ENCODE data around the gene HYDIN. TPM values are rescaled to one million over a fixed set of nuclear protein-coding genes. Genes with fewer than 3 reads are reported as not detected.

Gene HYDIN
- total and polyA plus RNA-seq, 2 experiments from 2014 or later: 3.1 to 7.7 TPM

DNA sequence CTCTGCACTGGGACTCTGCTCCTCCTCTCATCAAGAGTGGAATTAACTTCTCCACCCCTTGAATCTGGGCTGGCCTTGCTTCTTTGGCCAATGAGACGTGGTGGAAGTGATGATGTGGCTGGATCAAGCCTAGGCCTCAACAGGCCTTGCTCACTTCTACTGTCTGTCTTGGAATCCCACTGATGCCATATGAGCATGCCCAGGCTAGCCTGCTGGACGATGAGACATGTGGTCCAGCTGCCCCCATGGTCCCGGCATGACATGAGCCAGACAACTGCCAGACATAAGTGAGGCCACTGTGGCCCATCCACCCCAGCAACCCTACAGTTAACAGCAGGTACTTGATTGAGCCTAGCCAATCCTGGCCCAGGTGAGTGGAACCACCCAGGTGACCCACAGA, 448.3 kb downstream of the HYDIN start:
- DNase-seq (ENCODE audit: low spot score) (no peak), ATAC-seq (no peak)
- Histone ChIP-seq H2AFZ (no peak overlapping the region), H4K20me1 (replicated peaks; ENCODE audit: insufficient read depth) (peaks cover 7% of the 10 kb centered on the region; the same call in 1 of the 2 replicates), H3K27me3 (ENCODE audit: insufficient read depth) (no peaks in the 10 kb centered on the region), H3K79me2 (replicated peaks; ENCODE audit: insufficient read depth) (no peaks in the 10 kb centered on the region), H3K4me3 (no peak overlapping the region), H3F3A (replicated peaks; ENCODE audit: low read depth) (no peaks in the 10 kb centered on the region), H3K36me3 (ENCODE audit: insufficient read depth) (peaks cover 20% of the 10 kb centered on the region; the same call in 1 of the 2 replicates), H3K4me1 (ENCODE audit: insufficient read depth) (0 out of 2 replicates have a peak, but pooled peaks cover 3% of the 10 kb centered on the region), H3K9me2 (ENCODE audit: insufficient read depth) (no peaks in the 10 kb centered on the region), H3K27ac (ENCODE audit: low read depth) (no peak overlapping the region), H3K4me2 (no peak overlapping the region)
- TF ChIP-seq JUNB (IDR thresholded peaks at IDR 0.05; ENCODE audit: unreplicated experiment): no peak
- TF ChIP-seq, protein P1, sequence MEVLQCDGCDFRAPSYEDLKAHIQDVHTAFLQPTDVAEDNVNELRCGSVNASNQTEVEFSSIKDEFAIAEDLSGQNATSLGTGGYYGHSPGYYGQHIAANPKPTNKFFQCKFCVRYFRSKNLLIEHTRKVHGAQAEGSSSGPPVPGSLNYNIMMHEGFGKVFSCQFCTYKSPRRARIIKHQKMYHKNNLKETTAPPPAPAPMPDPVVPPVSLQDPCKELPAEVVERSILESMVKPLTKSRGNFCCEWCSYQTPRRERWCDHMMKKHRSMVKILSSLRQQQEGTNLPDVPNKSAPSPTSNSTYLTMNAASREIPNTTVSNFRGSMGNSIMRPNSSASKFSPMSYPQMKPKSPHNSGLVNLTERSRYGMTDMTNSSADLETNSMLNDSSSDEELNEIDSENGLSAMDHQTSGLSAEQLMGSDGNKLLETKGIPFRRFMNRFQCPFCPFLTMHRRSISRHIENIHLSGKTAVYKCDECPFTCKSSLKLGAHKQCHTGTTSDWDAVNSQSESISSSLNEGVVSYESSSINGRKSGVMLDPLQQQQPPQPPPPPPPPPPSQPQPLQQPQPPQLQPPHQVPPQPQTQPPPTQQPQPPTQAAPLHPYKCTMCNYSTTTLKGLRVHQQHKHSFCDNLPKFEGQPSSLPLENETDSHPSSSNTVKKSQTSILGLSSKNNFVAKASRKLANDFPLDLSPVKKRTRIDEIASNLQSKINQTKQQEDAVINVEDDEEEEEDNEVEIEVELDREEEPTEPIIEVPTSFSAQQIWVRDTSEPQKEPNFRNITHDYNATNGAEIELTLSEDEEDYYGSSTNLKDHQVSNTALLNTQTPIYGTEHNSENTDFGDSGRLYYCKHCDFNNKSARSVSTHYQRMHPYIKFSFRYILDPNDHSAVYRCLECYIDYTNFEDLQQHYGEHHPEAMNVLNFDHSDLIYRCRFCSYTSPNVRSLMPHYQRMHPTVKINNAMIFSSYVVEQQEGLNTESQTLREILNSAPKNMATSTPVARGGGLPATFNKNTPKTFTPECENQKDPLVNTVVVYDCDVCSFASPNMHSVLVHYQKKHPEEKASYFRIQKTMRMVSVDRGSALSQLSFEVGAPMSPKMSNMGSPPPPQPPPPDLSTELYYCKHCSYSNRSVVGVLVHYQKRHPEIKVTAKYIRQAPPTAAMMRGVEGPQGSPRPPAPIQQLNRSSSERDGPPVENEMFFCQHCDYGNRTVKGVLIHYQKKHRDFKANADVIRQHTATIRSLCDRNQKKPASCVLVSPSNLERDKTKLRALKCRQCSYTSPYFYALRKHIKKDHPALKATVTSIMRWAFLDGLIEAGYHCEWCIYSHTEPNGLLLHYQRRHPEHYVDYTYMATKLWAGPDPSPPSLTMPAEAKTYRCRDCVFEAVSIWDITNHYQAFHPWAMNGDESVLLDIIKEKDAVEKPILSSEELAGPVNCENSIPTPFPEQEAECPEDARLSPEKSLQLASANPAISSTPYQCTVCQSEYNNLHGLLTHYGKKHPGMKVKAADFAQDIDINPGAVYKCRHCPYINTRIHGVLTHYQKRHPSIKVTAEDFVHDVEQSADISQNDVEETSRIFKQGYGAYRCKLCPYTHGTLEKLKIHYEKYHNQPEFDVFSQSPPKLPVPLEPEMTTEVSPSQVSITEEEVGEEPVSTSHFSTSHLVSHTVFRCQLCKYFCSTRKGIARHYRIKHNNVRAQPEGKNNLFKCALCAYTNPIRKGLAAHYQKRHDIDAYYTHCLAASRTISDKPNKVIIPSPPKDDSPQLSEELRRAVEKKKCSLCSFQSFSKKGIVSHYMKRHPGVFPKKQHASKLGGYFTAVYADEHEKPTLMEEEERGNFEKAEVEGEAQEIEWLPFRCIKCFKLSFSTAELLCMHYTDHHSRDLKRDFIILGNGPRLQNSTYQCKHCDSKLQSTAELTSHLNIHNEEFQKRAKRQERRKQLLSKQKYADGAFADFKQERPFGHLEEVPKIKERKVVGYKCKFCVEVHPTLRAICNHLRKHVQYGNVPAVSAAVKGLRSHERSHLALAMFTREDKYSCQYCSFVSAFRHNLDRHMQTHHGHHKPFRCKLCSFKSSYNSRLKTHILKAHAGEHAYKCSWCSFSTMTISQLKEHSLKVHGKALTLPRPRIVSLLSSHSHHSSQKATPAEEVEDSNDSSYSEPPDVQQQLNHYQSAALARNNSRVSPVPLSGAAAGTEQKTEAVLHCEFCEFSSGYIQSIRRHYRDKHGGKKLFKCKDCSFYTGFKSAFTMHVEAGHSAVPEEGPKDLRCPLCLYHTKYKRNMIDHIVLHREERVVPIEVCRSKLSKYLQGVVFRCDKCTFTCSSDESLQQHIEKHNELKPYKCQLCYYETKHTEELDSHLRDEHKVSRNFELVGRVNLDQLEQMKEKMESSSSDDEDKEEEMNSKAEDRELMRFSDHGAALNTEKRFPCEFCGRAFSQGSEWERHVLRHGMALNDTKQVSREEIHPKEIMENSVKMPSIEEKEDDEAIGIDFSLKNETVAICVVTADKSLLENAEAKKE (CRISPR knock-in tag; IDR thresholded peaks at IDR 0.05): no peak
- TF ChIP-seq ZNF331 (CRISPR knock-in tag; IDR thresholded peaks at IDR 0.05; ENCODE audit: low read depth): no peak
- TF ChIP-seq, protein P2, sequence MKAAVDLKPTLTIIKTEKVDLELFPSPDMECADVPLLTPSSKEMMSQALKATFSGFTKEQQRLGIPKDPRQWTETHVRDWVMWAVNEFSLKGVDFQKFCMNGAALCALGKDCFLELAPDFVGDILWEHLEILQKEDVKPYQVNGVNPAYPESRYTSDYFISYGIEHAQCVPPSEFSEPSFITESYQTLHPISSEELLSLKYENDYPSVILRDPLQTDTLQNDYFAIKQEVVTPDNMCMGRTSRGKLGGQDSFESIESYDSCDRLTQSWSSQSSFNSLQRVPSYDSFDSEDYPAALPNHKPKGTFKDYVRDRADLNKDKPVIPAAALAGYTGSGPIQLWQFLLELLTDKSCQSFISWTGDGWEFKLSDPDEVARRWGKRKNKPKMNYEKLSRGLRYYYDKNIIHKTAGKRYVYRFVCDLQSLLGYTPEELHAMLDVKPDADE (IDR thresholded peaks at IDR 0.05): no peak
- no peak overlapping the region for H3K27ac Mint-ChIP-seq
- peaks cover 5% of the 10 kb centered on the region; the same call in 1 of the 3 replicates for H3K4me1 Mint-ChIP-seq
- H3K9me3 Mint-ChIP-seq: peaks cover 3% of the 10 kb centered on the region; the same call in 2 of the 3 replicates
- H3K36me3 Mint-ChIP-seq (ENCODE audit: low read depth): peaks cover 76% of the 10 kb centered on the region
- peaks cover 21% of the 10 kb centered on the region for H3K27me3 Mint-ChIP-seq (ENCODE audit: insufficient read depth, low read depth, poor library complexity)
- no peak overlapping the region for H3K4me3 Mint-ChIP-seq

DNA sequence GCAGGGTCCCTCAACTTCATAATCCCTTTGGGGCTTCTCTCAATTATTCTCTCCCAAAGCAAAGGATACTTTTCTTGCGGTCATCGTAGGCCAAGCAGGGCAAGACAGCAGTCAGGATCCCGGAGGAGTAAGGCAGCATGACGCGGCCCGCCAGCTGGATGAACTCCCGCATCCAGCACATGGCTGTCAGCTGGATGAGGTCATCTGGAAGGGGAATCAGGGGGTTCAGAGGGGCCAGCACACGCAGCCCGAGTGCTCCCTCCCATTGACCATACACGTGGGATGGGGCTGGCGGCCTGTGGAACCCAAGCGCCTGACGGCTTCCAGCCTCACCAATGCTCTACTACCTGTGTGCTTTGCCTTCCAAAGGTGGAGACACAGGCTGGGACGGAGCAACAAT, 448.7 kb downstream of the HYDIN start:
- H3K27ac Mint-ChIP-seq: no peak overlapping the region
- peaks cover 3% of the 10 kb centered on the region; the same call in 2 of the 3 replicates for H3K9me3 Mint-ChIP-seq
- H4K20me1 ChIP-seq (replicated peaks; ENCODE audit: insufficient read depth): peaks cover 6% of the 10 kb centered on the region; the same call in 1 of the 2 replicates
- ATAC-seq (no peak), DNase-seq (ENCODE audit: low spot score) (no peak)
- H3K79me2 ChIP-seq (replicated peaks; ENCODE audit: insufficient read depth): no peaks in the 10 kb centered on the region
- H3K36me3 ChIP-seq (ENCODE audit: insufficient read depth): peaks cover 24% of the 10 kb centered on the region; the same call in 1 of the 2 replicates
- peaks cover 78% of the 10 kb centered on the region for H3K36me3 Mint-ChIP-seq (ENCODE audit: low read depth)
- peaks cover 20% of the 10 kb centered on the region for H3K27me3 Mint-ChIP-seq (ENCODE audit: insufficient read depth, low read depth, poor library complexity)
- H3K4me3 Mint-ChIP-seq: no peak overlapping the region
- H3K4me1 ChIP-seq (ENCODE audit: insufficient read depth): 0 out of 2 replicates have a peak, but pooled peaks cover 3% of the 10 kb centered on the region
- H3K4me1 Mint-ChIP-seq: peaks cover 5% of the 10 kb centered on the region; the same call in 1 of the 3 replicates
- no peaks in the 10 kb centered on the region for H3F3A ChIP-seq (replicated peaks; ENCODE audit: low read depth)
- no peaks in the 10 kb centered on the region for H3K9me2 ChIP-seq (ENCODE audit: insufficient read depth)
- no peaks in the 10 kb centered on the region for H3K27me3 ChIP-seq (ENCODE audit: insufficient read depth)
- H3K4me2 ChIP-seq: no peak overlapping the region
- no peak overlapping the region for H3K27ac ChIP-seq (ENCODE audit: low read depth)
- H3K4me3 ChIP-seq: no peak overlapping the region
- no peak overlapping the region for H2AFZ ChIP-seq
- TF ChIP-seq, protein P3, sequence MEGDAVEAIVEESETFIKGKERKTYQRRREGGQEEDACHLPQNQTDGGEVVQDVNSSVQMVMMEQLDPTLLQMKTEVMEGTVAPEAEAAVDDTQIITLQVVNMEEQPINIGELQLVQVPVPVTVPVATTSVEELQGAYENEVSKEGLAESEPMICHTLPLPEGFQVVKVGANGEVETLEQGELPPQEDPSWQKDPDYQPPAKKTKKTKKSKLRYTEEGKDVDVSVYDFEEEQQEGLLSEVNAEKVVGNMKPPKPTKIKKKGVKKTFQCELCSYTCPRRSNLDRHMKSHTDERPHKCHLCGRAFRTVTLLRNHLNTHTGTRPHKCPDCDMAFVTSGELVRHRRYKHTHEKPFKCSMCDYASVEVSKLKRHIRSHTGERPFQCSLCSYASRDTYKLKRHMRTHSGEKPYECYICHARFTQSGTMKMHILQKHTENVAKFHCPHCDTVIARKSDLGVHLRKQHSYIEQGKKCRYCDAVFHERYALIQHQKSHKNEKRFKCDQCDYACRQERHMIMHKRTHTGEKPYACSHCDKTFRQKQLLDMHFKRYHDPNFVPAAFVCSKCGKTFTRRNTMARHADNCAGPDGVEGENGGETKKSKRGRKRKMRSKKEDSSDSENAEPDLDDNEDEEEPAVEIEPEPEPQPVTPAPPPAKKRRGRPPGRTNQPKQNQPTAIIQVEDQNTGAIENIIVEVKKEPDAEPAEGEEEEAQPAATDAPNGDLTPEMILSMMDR (conservative IDR thresholded peaks at IDR 0.05; ENCODE audit: low read depth in 2 of 2): no peak
- TF ChIP-seq ZNF114 (CRISPR knock-in tag; IDR thresholded peaks at IDR 0.05): no peak
- TF ChIP-seq, protein P4, sequence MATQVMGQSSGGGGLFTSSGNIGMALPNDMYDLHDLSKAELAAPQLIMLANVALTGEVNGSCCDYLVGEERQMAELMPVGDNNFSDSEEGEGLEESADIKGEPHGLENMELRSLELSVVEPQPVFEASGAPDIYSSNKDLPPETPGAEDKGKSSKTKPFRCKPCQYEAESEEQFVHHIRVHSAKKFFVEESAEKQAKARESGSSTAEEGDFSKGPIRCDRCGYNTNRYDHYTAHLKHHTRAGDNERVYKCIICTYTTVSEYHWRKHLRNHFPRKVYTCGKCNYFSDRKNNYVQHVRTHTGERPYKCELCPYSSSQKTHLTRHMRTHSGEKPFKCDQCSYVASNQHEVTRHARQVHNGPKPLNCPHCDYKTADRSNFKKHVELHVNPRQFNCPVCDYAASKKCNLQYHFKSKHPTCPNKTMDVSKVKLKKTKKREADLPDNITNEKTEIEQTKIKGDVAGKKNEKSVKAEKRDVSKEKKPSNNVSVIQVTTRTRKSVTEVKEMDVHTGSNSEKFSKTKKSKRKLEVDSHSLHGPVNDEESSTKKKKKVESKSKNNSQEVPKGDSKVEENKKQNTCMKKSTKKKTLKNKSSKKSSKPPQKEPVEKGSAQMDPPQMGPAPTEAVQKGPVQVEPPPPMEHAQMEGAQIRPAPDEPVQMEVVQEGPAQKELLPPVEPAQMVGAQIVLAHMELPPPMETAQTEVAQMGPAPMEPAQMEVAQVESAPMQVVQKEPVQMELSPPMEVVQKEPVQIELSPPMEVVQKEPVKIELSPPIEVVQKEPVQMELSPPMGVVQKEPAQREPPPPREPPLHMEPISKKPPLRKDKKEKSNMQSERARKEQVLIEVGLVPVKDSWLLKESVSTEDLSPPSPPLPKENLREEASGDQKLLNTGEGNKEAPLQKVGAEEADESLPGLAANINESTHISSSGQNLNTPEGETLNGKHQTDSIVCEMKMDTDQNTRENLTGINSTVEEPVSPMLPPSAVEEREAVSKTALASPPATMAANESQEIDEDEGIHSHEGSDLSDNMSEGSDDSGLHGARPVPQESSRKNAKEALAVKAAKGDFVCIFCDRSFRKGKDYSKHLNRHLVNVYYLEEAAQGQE (IDR thresholded peaks at IDR 0.05; ENCODE audit: unreplicated experiment): no peak
- TF ChIP-seq, protein P2 (IDR thresholded peaks at IDR 0.05): no peak

All from GM23338 (cell line).